K562 (cell line): ENCODE measurements around the gene DHRS11. TPM values are rescaled to one million over a fixed set of nuclear protein-coding genes. Genes with fewer than 3 reads are reported as not detected.

Source experiments
- CBFA2T3 ChIP-seq: fragments of 450-650 bp; IDR thresholded peaks from 2 replicates; pipeline ENCODE4 v1.6.1; 2017
- CBX5 ChIP-seq: IDR thresholded peaks from 2 replicates; pipeline ENCODE4 v1.6.1; 2014; ENCODE audit warnings: low read depth, borderline replicate concordance
- ETS1 ChIP-seq: conservative IDR thresholded peaks from 2 replicates; pipeline ENCODE4 v1.6.1; 2011; ENCODE audit warnings: low read depth, mild to moderate bottlenecking, low read length; ENCODE audit not compliant: control insufficient read depth
- HNRNPUL1 ChIP-seq: fragments of 200-400 bp; formaldehyde crosslinking; IDR thresholded peaks from 2 replicates; pipeline ENCODE4 v1.6.1; 2017; ENCODE audit warnings: low read length
- NUFIP1 ChIP-seq: fragments of 450-650 bp; IDR thresholded peaks from 2 replicates; pipeline ENCODE4 v1.6.1; 2018; ENCODE audit not compliant: partially characterized antibody
- PHTF2 ChIP-seq: fragments of 250-450 bp; sonication (Bioruptor Pico); IDR thresholded peaks from 2 replicates; pipeline ENCODE4 v1.5.0; 2021; ENCODE audit warnings: mild to moderate bottlenecking
- RAD51 ChIP-seq: fragments of 450-650 bp; IDR thresholded peaks from 2 replicates; pipeline ENCODE4 v1.7.1; 2016; ENCODE audit warnings: low read depth, mild to moderate bottlenecking, borderline replicate concordance
- RBM39 ChIP-seq: fragments of 200-400 bp; formaldehyde crosslinking; optimal IDR thresholded peaks from 2 replicates; pipeline ENCODE3; 2018; ENCODE audit warnings: low read depth, low read length
- TFAM ChIP-seq: fragments of 250-450 bp; sonication (Bioruptor Pico); conservative IDR thresholded peaks from 2 replicates; pipeline ENCODE4 v1.5.0; 2021; ENCODE audit warnings: mild to moderate bottlenecking, moderate library complexity
- TOE1 ChIP-seq, 2 experiments: fragments of 450-650 bp in 1 of 2; sonication (generic) in 1 of 2; formaldehyde crosslinking in 1 of 2; IDR thresholded peaks; 2 replicates each; pipeline versions ENCODE4 v1.7.1 to v1.8.0; 2016 to 2022; ENCODE audit warnings: borderline replicate concordance in 2 of 2, mild to moderate bottlenecking in 2 of 2, antibody characterized with exemption in 1 of 2, inconsistent platforms in 1 of 2, low read depth in 1 of 2, missing genetic modification reagents in 1 of 2, moderate library complexity in 1 of 2
- ZBTB5 ChIP-seq: fragments of 450-650 bp; IDR thresholded peaks from 2 replicates; pipeline ENCODE4 v1.6.1; 2017; ENCODE audit warnings: antibody characterized with exemption
- ZFP36 ChIP-seq: fragments of 150-350 bp; IDR thresholded peaks from 2 replicates; pipeline ENCODE4 v1.6.1; 2018; ENCODE audit warnings: low read length, low read depth; ENCODE audit not compliant: partially characterized antibody
- polyA plus RNA-seq, 8 experiments: library from polyadenylated mRNA; depleted of rRNA in 4 of 8; stranded (reverse) in 5 of 8; unstranded in 3 of 8; fragments of >200 nt; fragmentation: Nextera tagmentation in 2 of 8; fragmentation: Illumina TruSeq in 1 of 8; extraction: Ambion mirVana in 2 of 8; extraction: Trizol in 1 of 8; gene quantifications; 2 replicates each; pipeline versions ENCODE4 v1.2.1 to v1.2.3, GENCODE V29; 2011 to 2014; ENCODE audit warnings: inconsistent platforms in 1 of 8, missing spikeins in 1 of 8
- total RNA-seq, 7 experiments: library from RNA; depleted of rRNA in 6 of 7; stranded (reverse); fragments of >200 nt in 6 of 7; fragmentation: Illumina TruSeq in 2 of 7; extraction: Trizol in 2 of 7; gene quantifications; 2 replicates each; pipeline versions ENCODE4 v1.2.1 to v1.2.3, GENCODE V29; 2011 to 2021; ENCODE audit warnings: low replicate concordance in 1 of 7
- TF ChIP-seq, protein P1 (sequence below): fragments of 450-650 bp; IDR thresholded peaks from 2 replicates; pipeline ENCODE4 v1.6.1; 2018; ENCODE audit not compliant: partially characterized antibody
- TF ChIP-seq, protein P2 (sequence below), 3 experiments: fragments of 200-800 bp in 1 of 3; sonication (Bioruptor generic) in 1 of 3; sonication (generic) in 1 of 3; formaldehyde crosslinking in 1 of 3; IDR thresholded peaks; 2 replicates each; pipeline versions ENCODE4 v1.6.1 to v1.8.0; 2016 to 2022; ENCODE audit warnings: mild to moderate bottlenecking in 2 of 3, missing compliant biosample characterization in 2 of 3, missing genetic modification characterization in 2 of 3, missing genetic modification reagents in 1 of 3

Gene DHRS11
- total and polyA plus RNA-seq, 9 of the 15 experiments (the other 6 are each of a cell fraction or from before 2014, with no cell fraction given), result 15.2 to 123 (median 59.8) TPM

DNA sequence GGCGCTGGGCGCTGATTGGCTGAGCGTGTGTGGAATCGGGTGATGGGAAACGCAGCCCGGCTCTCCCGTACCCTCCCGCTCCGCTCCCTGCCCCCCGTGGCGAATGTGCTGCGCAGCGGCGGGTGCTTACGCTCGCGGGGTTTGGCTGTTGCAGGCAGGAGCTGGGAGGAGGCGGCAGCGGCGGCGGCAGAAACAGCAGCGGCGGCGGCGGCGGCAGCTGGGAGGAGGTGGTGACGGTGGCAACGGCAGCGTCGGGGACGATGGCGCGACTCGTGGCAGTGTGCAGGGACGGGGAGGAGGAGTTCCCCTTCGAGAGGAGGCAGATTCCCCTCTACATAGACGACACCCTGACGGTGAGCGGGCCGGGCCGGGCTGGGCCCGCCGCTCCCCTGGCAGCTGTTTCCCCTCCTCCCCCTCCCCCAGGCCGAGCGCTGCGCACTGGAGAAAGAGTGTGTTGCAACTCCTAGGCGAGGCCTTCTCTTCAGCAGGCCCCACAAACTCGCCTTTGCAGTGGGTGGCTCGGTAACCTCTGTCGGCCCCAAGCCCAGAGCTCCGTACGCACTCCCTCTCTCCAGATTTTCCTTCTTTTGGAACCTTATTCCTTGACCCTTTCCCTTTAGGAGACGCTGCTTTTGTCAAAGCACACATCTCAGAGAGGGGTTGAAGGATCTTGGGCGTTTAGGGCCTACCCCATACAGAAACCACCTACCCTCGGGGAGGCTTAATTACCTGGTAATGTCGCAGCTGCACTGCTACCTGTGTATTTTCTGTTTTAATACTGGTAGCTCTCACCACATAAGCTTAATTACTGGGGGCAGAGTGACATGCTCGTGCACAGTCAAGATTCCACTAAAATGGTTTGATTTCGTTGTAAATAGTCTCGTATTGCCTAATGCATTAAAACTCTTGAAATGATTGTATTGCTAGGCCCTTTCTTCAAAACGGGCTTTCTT is 45.9 kb upstream of the DHRS11 start (continued):
- TF ChIP-seq, protein P1, sequence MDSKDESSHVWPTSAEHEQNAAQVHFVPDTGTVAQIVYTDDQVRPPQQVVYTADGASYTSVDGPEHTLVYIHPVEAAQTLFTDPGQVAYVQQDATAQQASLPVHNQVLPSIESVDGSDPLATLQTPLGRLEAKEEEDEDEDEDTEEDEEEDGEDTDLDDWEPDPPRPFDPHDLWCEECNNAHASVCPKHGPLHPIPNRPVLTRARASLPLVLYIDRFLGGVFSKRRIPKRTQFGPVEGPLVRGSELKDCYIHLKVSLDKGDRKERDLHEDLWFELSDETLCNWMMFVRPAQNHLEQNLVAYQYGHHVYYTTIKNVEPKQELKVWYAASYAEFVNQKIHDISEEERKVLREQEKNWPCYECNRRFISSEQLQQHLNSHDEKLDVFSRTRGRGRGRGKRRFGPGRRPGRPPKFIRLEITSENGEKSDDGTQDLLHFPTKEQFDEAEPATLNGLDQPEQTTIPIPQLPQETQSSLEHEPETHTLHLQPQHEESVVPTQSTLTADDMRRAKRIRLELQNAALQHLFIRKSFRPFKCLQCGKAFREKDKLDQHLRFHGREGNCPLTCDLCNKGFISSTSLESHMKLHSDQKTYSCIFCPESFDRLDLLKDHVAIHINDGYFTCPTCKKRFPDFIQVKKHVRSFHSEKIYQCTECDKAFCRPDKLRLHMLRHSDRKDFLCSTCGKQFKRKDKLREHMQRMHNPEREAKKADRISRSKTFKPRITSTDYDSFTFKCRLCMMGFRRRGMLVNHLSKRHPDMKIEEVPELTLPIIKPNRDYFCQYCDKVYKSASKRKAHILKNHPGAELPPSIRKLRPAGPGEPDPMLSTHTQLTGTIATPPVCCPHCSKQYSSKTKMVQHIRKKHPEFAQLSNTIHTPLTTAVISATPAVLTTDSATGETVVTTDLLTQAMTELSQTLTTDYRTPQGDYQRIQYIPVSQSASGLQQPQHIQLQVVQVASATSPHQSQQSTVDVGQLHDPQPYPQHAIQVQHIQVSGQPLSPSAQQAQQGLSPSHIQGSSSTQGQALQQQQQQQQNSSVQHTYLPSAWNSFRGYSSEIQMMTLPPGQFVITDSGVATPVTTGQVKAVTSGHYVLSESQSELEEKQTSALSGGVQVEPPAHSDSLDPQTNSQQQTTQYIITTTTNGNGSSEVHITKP, result no peak
- TF ChIP-seq HNRNPUL1 (no peak), CBFA2T3 (peak; percentile 31), RAD51 (no peak), CBX5 (peak; percentile 76), RBM39 (no peak), ETS1 (0 out of 2 replicates have a peak, but pooled peaks have one; percentile 73), TFAM (CRISPR knock-in tag) (no peak), ZFP36 (no peak), PHTF2 (CRISPR knock-in tag) (no peak), TOE1 (IDR thresholded peaks at IDR 0.05; ENCODE audit: borderline replicate concordance) (peak; percentile 70; the same call in 1 of the 2 replicates), TOE1 (CRISPR knock-in tag; IDR thresholded peaks at IDR 0.05; ENCODE audit: borderline replicate concordance, low read depth) (no peak), NUFIP1 (no peak), ZBTB5 (peak; percentile 68)
- TF ChIP-seq, protein P2, sequence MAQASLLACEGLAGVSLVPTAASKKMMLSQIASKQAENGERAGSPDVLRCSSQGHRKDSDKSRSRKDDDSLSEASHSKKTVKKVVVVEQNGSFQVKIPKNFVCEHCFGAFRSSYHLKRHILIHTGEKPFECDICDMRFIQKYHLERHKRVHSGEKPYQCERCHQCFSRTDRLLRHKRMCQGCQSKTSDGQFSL (CRISPR knock-in tag; IDR thresholded peaks at IDR 0.05), result peak; percentile 69
- TF ChIP-seq, protein P2 (tag; IDR thresholded peaks at IDR 0.05), result peak in 1 of 2 experiments; percentile 63; a peak in 1 of 4 replicates
